GM13976 (cell line): Measurements from ENCODE around the gene ZC3H18.

Experiments used
- DNase-seq: peaks from one replicate; pipeline ENCODE4 v3.0.0; 2012; ENCODE audit warnings: low spot score
- CTCF ChIP-seq: IDR thresholded peaks from 2 replicates; pipeline ENCODE4 v1.5.1; 2012; ENCODE audit warnings: borderline replicate concordance, mild to moderate bottlenecking; ENCODE audit not compliant: insufficient read depth; ENCODE audit errors: extremely low read depth, missing control alignments, control extremely low read depth
- in situ Hi-C: fragments of 300-500 bp; cut with MboI; formaldehyde crosslinking; loops from one replicate; pipeline ENCODE4 v1.12.0; 2022; ENCODE audit warnings: low sequenced_read_pairs, mixed read lengths, inconsistent platforms; ENCODE audit not compliant: unreplicated experiment

The ZC3H18 gene

GRCh38 chr16:88622125-88622524, 51.9 kb downstream of the ZC3H18 start:
- no peak for TF ChIP-seq CTCF
- in situ Hi-C loops, result no loop called here
- DNase-seq, result no peak

- TF ChIP-seq CTCF, result no peak
- in situ Hi-C loops, result no loop called here
- no peak for DNase-seq
These were observed 52.7 kb downstream of the ZC3H18 start for GRCh38 chr16:88622866-88623265.

- in situ Hi-C loops, result no loop called here
- DNase-seq, result no peak
- TF ChIP-seq CTCF, result no peak
These were observed 53.7 kb downstream of the ZC3H18 start for GRCh38 chr16:88623858-88624257.

GRCh38 chr16:88624481-88624880, 54.3 kb downstream of the ZC3H18 start:
- no peak for DNase-seq
- no peak for TF ChIP-seq CTCF
- in situ Hi-C loops, result no loop called here

GRCh38 chr16:88624977-88625576, 54.9 kb downstream of the ZC3H18 start:
- DNase-seq, result no peak
- in situ Hi-C loops, result no loop called here
- TF ChIP-seq CTCF, result no peak

- TF ChIP-seq CTCF, result no peak
- DNase-seq, result no peak
- in situ Hi-C loops, result no loop called here
These were observed 56.4 kb downstream of the ZC3H18 start for GRCh38 chr16:88626646-88627045.
